NCI-H82 (cell line): ENCODE results near the gene ITGA2B.
"Not testable (repeated sequence)": the region's sequence is repeated elsewhere in the genome, so short reads cannot be mapped to it uniquely, and the experiment has no call there.

Experiments used
- DNase-seq: peaks from one replicate; lab custom pipeline; 2025; lab: John Stamatoyannopoulos, UW

ITGA2B gene

GRCh38 chr17:44330263-44330662, 59.2 kb downstream of the ITGA2B start:
- not testable (repeated sequence) for DNase-seq

DNA sequence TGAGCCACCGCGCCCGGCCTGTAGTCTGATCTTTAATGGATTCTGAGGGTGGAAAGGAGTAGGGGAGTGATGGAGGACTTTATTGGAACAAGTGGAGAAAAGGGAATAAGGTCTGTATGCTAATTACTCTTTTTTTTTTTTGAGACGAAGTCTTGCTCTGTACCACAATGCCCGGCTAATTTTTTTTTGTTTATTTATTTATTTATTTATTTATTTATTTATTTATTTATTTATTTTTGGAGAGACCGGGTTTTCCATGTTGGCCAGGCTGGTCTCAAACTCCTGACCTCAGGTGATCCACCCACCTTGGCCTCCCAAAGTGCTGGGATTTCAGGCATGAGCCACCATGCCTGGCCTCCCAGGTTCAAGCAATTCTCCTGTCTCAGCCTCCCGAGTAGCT, 59.9 kb downstream of the ITGA2B start:
- not testable (repeated sequence) for DNase-seq

GRCh38 chr17:44327715-44328449, 61.6 kb downstream of the ITGA2B start:
- DNase-seq, result no peak

- DNase-seq, result peak; percentile 99
Measured at GRCh38 chr17:44326861-44327444, 62.5 kb downstream of the ITGA2B start.

DNA sequence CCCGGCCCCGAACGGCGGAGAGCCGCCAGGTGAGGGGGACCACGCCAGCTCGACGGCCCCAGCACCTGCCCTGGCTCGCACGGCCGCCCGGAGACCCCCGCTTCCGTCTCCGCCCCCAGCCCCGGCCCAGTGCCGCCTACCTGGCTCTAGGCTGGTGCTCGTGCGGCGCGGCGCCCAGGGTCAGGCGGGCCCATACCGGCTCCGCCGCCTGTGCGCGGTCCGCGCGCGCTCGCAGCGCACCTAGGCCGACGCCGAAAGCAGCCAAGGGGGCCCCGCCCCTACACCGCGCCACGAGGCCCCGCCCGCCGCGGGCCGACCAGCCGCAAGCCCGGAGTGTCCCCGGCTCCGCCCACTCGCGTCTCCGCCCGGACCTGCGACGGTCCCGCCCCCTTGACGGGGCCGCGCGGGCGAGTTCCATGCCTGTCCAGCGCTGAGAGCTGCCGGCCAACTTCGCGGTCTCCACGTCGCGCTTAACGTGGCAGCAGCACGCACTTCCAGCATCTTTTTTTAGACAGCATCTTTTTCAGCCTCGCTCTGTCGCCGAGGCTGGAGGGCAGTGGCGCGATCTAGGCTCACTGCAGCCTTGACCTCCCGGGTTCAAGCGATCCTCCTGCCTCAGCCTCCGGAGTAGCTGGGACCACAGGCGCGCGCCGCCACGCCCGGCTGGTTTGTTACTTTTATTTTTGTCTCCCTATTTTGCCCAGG, 64.7 kb downstream of the ITGA2B start, which contains the start of gene SLC25A39:
SLC25A39 (minus strand) TSS at position 253 of the 705 bp plus-strand sequence. CDS start 1,261 bp downstream, outside the sequence.
- peak; percentile 93 for DNase-seq

GRCh38 chr17:44324092-44324570, 65.3 kb downstream of the ITGA2B start:
- DNase-seq, result no peak

GRCh38 chr17:44323359-44324091, 65.9 kb downstream of the ITGA2B start:
- DNase-seq, result peak; percentile 70

DNA sequence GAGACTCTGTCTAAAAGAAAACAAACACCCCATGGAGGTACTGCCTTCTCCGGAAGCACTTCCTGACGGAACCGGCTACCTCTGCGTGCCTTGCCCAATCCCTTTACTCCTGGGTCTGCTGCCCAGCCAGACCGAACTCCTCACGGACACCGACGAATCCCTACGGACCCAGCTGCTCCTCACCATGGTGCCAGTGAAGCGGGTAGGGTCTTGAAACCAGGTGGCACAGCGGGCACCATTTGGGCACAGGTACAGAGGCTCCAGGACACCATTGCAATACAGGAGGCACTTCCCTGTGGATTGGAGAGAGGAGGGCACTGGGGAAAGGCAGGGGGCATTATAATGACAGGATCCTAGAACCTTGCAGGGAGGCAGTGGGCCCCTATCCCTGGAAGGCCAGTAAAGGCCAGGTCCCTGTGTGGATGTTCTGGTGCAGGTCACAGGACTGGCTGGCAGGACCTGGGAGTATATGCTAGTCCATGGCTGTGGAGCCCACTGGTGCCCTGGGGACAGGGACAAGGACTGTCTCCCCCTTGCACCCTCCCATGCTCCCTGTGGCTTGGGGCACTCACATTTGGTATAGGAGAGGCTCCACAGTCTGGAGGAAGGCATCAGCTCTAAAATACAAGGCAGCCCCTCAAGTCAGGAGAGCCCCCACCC, 67.1 kb downstream of the ITGA2B start:
- DNase-seq, result no peak
